Fibroblast of the aortic adventitia (primary cell): ENCODE data around the gene MLH3. TPM values are rescaled to one million over a fixed set of nuclear protein-coding genes. Genes with fewer than 3 reads are reported as not detected.
A peak's percentile ranks its signal among the peaks of the same experiment; 100 is the strongest.

ENCODE experiments used
- DNase-seq: peaks from one replicate; pipeline ENCODE4 v3.0.0-alpha.2; 2010; ENCODE audit warnings: low read depth
- H3K4me3 ChIP-seq: 2 replicates; pipeline ENCODE4 v1.5.1; 2011; ENCODE audit warnings: low read depth, mild to moderate bottlenecking, control low read depth, low read length, moderate library complexity
- CTCF ChIP-seq: IDR thresholded peaks from 2 replicates; pipeline ENCODE4 v1.5.1; 2011; ENCODE audit warnings: mild to moderate bottlenecking, low read length, control low read depth, inconsistent platforms; ENCODE audit not compliant: insufficient read depth
- total RNA-seq: library from RNA; depleted of rRNA; stranded (reverse); fragments of >200 nt; gene quantifications from 2 replicates; pipeline ENCODE4 v1.2.3, GENCODE V29; 2012; ENCODE audit warnings: low replicate concordance

MLH3 gene
- 27.2 and 32.5 TPM in 2 replicates for total RNA-seq

- H3K4me3 ChIP-seq: peak within 1 kb of the TSS; percentile 65
- DNase-seq: peak; percentile 79
- TF ChIP-seq CTCF: no peak
Measured at GRCh38 chr14:75050852-75051555, at the start of gene MLH3. Gene MLH3, minus strand, starts transcription at chr14:75051467. Its CDS starts 1,812 bp downstream, at chr14:75049655.

GRCh38 chr14:75098682-75099081 is 47.4 kb upstream of the MLH3 start:
- TF ChIP-seq CTCF: no peak

GRCh38 chr14:75098212-75098611 is 46.9 kb upstream of the MLH3 start:
- no peak for TF ChIP-seq CTCF
- no peak for DNase-seq
- H3K4me3 ChIP-seq: no peak overlapping the region

More at GRCh38 chr14:75098682-75099081, 47.4 kb upstream of the MLH3 start:
- DNase-seq: no peak
- no peak overlapping the region for H3K4me3 ChIP-seq

- TF ChIP-seq CTCF: no peak
- no peak overlapping the region for H3K4me3 ChIP-seq
- DNase-seq: no peak
Measured at GRCh38 chr14:75096959-75097358, 45.7 kb upstream of the MLH3 start.

- no peak for DNase-seq
- H3K4me3 ChIP-seq: no peak overlapping the region
- no peak for TF ChIP-seq CTCF
Measured at GRCh38 chr14:75095690-75096089, 44.4 kb upstream of the MLH3 start.

- TF ChIP-seq CTCF: no peak
- H3K4me3 ChIP-seq: no peak overlapping the region
- DNase-seq: peak; percentile 25
Measured at GRCh38 chr14:75094896-75095295, 43.6 kb upstream of the MLH3 start.

GRCh38 chr14:75092698-75093097 is 41.4 kb upstream of the MLH3 start:
- no peak for TF ChIP-seq CTCF
- DNase-seq: no peak
- no peak overlapping the region for H3K4me3 ChIP-seq
